ENCODE measurements around the gene AOPEP. TPM values are rescaled to one million over a fixed set of nuclear protein-coding genes. Genes with fewer than 3 reads are reported as not detected.

Gene AOPEP
- total RNA-seq, 1 experiment from 2014 or later = 15.0 TPM

DNA sequence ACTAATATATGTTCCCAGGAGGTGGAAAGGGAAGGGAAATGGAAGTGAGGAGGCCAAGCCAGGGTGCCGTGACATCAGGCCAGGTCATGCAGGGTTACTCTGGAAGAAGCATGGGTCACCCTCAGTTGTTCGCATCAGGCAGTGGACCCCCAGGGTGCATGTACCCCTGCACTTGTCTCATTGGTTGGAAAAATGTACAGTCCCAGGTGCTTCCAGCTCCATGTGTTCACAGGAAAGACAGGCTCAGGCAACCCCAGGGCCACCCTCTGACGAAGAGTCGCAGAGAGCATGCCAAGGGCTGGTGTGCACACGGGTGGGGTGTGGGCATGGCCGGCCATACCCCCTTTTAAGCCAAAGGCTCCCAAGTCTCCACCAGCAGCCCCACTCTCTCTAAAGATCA is 208.9 kb downstream of the AOPEP start:
- H3K4me2 ChIP-seq (ENCODE audit: insufficient read depth, insufficient read length, low read length) = no peak overlapping the region
- no peak overlapping the region for H3K23ac ChIP-seq (ENCODE audit: insufficient read length, low read depth, low read length)
- no peaks in the 10 kb centered on the region; the same call in 1 of the 2 replicates for H3K79me2 ChIP-seq (ENCODE audit: insufficient read depth, low read length)
- H2AK5ac ChIP-seq (ENCODE audit: insufficient read length, low read length) = no peak overlapping the region
- no peak overlapping the region for H3K4ac ChIP-seq (ENCODE audit: low read depth, low read length)
- H2BK15ac ChIP-seq (ENCODE audit: low read depth, low read length) = no peak overlapping the region
- H3K27me3 ChIP-seq (ENCODE audit: insufficient read depth, low read length) = no peaks in the 10 kb centered on the region
- TF ChIP-seq, protein P1, sequence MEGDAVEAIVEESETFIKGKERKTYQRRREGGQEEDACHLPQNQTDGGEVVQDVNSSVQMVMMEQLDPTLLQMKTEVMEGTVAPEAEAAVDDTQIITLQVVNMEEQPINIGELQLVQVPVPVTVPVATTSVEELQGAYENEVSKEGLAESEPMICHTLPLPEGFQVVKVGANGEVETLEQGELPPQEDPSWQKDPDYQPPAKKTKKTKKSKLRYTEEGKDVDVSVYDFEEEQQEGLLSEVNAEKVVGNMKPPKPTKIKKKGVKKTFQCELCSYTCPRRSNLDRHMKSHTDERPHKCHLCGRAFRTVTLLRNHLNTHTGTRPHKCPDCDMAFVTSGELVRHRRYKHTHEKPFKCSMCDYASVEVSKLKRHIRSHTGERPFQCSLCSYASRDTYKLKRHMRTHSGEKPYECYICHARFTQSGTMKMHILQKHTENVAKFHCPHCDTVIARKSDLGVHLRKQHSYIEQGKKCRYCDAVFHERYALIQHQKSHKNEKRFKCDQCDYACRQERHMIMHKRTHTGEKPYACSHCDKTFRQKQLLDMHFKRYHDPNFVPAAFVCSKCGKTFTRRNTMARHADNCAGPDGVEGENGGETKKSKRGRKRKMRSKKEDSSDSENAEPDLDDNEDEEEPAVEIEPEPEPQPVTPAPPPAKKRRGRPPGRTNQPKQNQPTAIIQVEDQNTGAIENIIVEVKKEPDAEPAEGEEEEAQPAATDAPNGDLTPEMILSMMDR (conservative IDR thresholded peaks at IDR 0.05) = no peak
- no peaks in the 10 kb centered on the region for H4K20me1 ChIP-seq (ENCODE audit: control insufficient read depth, insufficient read depth, insufficient read length)
- no peaks in the 10 kb centered on the region for H3K79me1 ChIP-seq (ENCODE audit: insufficient read depth, low read depth, low read length, poor library complexity, severe bottlenecking)
- H2AFZ ChIP-seq (ENCODE audit: low read length) = no peak overlapping the region
- Mint-ChIP-seq H3K27me3 (ENCODE audit: low read depth) (peaks cover 1% of the 10 kb centered on the region; the same call in 1 of the 2 replicates), H3K4me3 (no peak overlapping the region), H3K27ac (0 out of 7 replicates have a peak overlapping the region, but pooled peaks of 1 of the 3 experiments have one; percentile 5), H3K4me1 (peaks cover 24 to 29% of the 10 kb centered on the region in 2 experiments), H3K9me3 (no peaks in the 10 kb centered on the region), H3K36me3 (ENCODE audit: insufficient read depth in 1 of 3, low read depth in 3 of 3) (peaks cover 0 to 7% (median 5%) of the 10 kb centered on the region in 3 experiments; a peak in 4 of 7 replicates)
- no peak overlapping the region for H2BK5ac ChIP-seq (ENCODE audit: insufficient read length, low read length)
- H3K4me1 ChIP-seq (ENCODE audit: insufficient read depth, low read length) = peaks cover 9% of the 10 kb centered on the region; the same call in 1 of the 2 replicates
- H3K9ac ChIP-seq (ENCODE audit: extremely low read depth, insufficient read length, low read length) = no peak overlapping the region
- no peak overlapping the region for H2BK12ac ChIP-seq (ENCODE audit: insufficient read length, low read depth, low read length)
- H4K91ac ChIP-seq (ENCODE audit: insufficient read length, low read depth, low read length) = no peak overlapping the region
- no peaks in the 10 kb centered on the region for H3K9me3 ChIP-seq (ENCODE audit: control insufficient read depth, low read depth, low read length)
- no peak overlapping the region for H3K18ac ChIP-seq (ENCODE audit: insufficient read length, low read depth, low read length)
- no peak overlapping the region for H2BK120ac ChIP-seq (ENCODE audit: low read depth, low read length, poor library complexity, severe bottlenecking)
- no peaks in the 10 kb centered on the region for H3K23me2 ChIP-seq (ENCODE audit: insufficient read length, low read depth, low read length, poor library complexity, severe bottlenecking)
- no peak overlapping the region for H3T11ph ChIP-seq (ENCODE audit: low read length)
- no peak overlapping the region for H4K8ac ChIP-seq (replicated peaks; ENCODE audit: insufficient read length, low read depth, low read length)
- no peak overlapping the region for H3K27ac ChIP-seq (ENCODE audit: insufficient read length, low read depth, low read length)
- H4K5ac ChIP-seq (ENCODE audit: insufficient read length, low read depth, low read length) = no peak overlapping the region
- no peak overlapping the region for H3K14ac ChIP-seq (ENCODE audit: insufficient read depth, low read length)
- no peak overlapping the region for H3K56ac ChIP-seq (ENCODE audit: insufficient read length, low read depth, low read length)
- no peak overlapping the region for H2BK20ac ChIP-seq (ENCODE audit: low read depth, low read length, poor library complexity, severe bottlenecking)
- no CpG with 5 or more reads among the region's 6 CpGs for WGBS (ENCODE audit: extremely low coverage, insufficient read length, low lambda C conversion rate)
- DNase-seq = no peak
